OCI-LY7 (cell line): Measurements from ENCODE around the gene TSR3.

Experiments
- EZH2phosphoT487 ChIP-seq: fragments of 200-600 bp; sonication (generic); IDR thresholded peaks from 2 replicates; pipeline ENCODE4 v1.6.1; 2018; ENCODE audit warnings: low read depth, borderline replicate concordance, mild to moderate bottlenecking, mixed run types, antibody characterized with exemption, low read length, moderate library complexity, mixed read lengths
- TF ChIP-seq, protein P1 (sequence below): fragments of 200-600 bp; sonication (generic); conservative IDR thresholded peaks from 2 replicates; pipeline ENCODE4 v1.5.1; 2014; ENCODE audit warnings: mild to moderate bottlenecking, antibody characterized with exemption, low read length, moderate library complexity, mixed read lengths

DNA sequence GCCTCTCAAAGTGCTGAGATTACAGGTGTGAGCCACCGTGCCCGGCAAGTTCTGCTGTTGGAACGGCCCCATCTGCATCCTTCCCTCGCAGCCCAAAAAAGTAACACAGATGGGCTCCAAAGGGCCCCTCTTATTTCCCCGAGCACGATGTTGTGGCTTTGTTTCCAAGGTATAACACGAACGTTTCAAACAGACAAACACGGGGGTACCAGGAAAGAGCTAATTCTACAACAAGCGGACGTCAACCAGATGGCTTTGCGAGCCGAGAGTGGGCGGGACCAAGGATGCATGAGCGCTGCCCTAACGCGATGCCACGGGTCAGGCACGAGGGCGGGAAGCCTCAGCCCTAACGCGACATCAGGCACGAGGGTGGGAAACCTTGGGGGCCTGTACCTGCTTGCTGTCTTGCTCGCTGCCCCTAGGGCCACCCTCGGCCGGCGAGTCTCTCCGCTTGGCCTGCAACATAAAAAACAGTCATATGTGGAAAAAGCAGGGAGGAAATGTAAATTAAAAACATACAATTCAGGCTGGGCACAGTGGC is 38.6 kb upstream of the TSR3 start:
- TF ChIP-seq, protein P1, sequence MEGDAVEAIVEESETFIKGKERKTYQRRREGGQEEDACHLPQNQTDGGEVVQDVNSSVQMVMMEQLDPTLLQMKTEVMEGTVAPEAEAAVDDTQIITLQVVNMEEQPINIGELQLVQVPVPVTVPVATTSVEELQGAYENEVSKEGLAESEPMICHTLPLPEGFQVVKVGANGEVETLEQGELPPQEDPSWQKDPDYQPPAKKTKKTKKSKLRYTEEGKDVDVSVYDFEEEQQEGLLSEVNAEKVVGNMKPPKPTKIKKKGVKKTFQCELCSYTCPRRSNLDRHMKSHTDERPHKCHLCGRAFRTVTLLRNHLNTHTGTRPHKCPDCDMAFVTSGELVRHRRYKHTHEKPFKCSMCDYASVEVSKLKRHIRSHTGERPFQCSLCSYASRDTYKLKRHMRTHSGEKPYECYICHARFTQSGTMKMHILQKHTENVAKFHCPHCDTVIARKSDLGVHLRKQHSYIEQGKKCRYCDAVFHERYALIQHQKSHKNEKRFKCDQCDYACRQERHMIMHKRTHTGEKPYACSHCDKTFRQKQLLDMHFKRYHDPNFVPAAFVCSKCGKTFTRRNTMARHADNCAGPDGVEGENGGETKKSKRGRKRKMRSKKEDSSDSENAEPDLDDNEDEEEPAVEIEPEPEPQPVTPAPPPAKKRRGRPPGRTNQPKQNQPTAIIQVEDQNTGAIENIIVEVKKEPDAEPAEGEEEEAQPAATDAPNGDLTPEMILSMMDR: no peak
- no peak for TF ChIP-seq EZH2phosphoT487
